ENCODE data around the gene PCGF1.
"Not testable (repeated sequence)": the region's sequence is repeated elsewhere in the genome, so short reads cannot be mapped to it uniquely, and the experiment has no call there.

Gene PCGF1

GRCh38 chr2:74498500-74499266 lies 8.8 kb downstream of the PCGF1 start:
- no peak for DNase-seq

- no peak for DNase-seq
Observed at GRCh38 chr2:74497777-74498499, 9.6 kb downstream of the PCGF1 start.

- DNase-seq, result no peak
Observed at GRCh38 chr2:74496997-74497776, 10.3 kb downstream of the PCGF1 start.

- no peak for DNase-seq
Observed at GRCh38 chr2:74495440-74495839, 12.1 kb downstream of the PCGF1 start.

GRCh38 chr2:74493546-74493945 lies 13.9 kb downstream of the PCGF1 start:
- no peak for DNase-seq

GRCh38 chr2:74491648-74492544 lies 15.6 kb downstream of the PCGF1 start:
- no peak for DNase-seq

- DNase-seq, result no peak
Observed at GRCh38 chr2:74489906-74490305, 17.6 kb downstream of the PCGF1 start.

- DNase-seq, result no peak
Observed at GRCh38 chr2:74488643-74489481, 18.6 kb downstream of the PCGF1 start.

- no peak for DNase-seq
Observed at GRCh38 chr2:74486141-74486540, 21.4 kb downstream of the PCGF1 start.

- not testable (repeated sequence) for DNase-seq
Observed at GRCh38 chr2:74483675-74484164, 23.8 kb downstream of the PCGF1 start.

GRCh38 chr2:74482801-74483674 lies 24.5 kb downstream of the PCGF1 start, which contains the start of the genes CCDC142 and TTC31:
CCDC142 (minus strand) TSS chr2:74482998; CDS start chr2:74482837, 161 bp downstream.
TTC31 (plus strand) TSS chr2:74483081; CDS start chr2:74483096, 15 bp downstream.
- peak; percentile 82 for DNase-seq

- no peak for DNase-seq
Observed at GRCh38 chr2:74481961-74482800, 25.3 kb downstream of the PCGF1 start.

GRCh38 chr2:74481431-74481830 lies 26.1 kb downstream of the PCGF1 start:
- DNase-seq, result no peak

GRCh38 chr2:74474899-74475298 lies 32.6 kb downstream of the PCGF1 start:
- DNase-seq, result no peak

GRCh38 chr2:74474481-74474880 lies 33.0 kb downstream of the PCGF1 start:
- no peak for DNase-seq

- no peak for DNase-seq
Observed at GRCh38 chr2:74472945-74473258, 34.6 kb downstream of the PCGF1 start.

- peak; percentile 67 for DNase-seq
Observed at GRCh38 chr2:74472086-74472944, 35.2 kb downstream of the PCGF1 start, which contains the start of gene MRPL53. MRPL53 (minus strand) TSS chr2:74472680; CDS start chr2:74472660, 20 bp downstream.
